Retinal pigment epithelial cell (primary cell): Measurements from ENCODE around the gene CALM3.
"Not testable (repeated sequence)": the region's sequence is repeated elsewhere in the genome, so short reads cannot be mapped to it uniquely, and the experiment has no call there.

ENCODE experiments used
- DNase-seq: peaks from one replicate; pipeline ENCODE4 v3.0.0-alpha.2; 2010; ENCODE audit warnings: low read depth
- H3K4me3 ChIP-seq: 2 replicates; pipeline ENCODE4 v1.5.1; 2011; ENCODE audit warnings: mild to moderate bottlenecking, low read length, control low read depth, moderate library complexity
- CTCF ChIP-seq: conservative IDR thresholded peaks from 2 replicates; pipeline ENCODE4 v1.5.1; 2011; ENCODE audit warnings: low read depth, low read length, control low read depth, inconsistent platforms

The CALM3 gene

GRCh38 chr19:46623915-46624502, 22.9 kb downstream of the CALM3 start:
- no peak for TF ChIP-seq CTCF
- no peak for DNase-seq
- H3K4me3 ChIP-seq, result no peak overlapping the region

- peak; percentile 8 for TF ChIP-seq CTCF
- DNase-seq, result no peak
- H3K4me3 ChIP-seq, result no peak within 1 kb of the TSS
These were observed 24.0 kb downstream of the CALM3 start, which contains the start of gene PTGIR for GRCh38 chr19:46624958-46625661. Gene PTGIR, minus strand, starts transcription at chr19:46625089. Its CDS starts 864 bp downstream, at chr19:46624225.

- no peak for TF ChIP-seq CTCF
- no peak for DNase-seq
These were observed 24.6 kb downstream of the CALM3 start for GRCh38 chr19:46625731-46626130.

GRCh38 chr19:46626446-46626845, 25.3 kb downstream of the CALM3 start:
- no peak for TF ChIP-seq CTCF
- DNase-seq, result no peak
- H3K4me3 ChIP-seq, result no peak overlapping the region

More at GRCh38 chr19:46625731-46626130, 24.6 kb downstream of the CALM3 start:
- H3K4me3 ChIP-seq, result no peak overlapping the region

GRCh38 chr19:46628970-46629369, 27.8 kb downstream of the CALM3 start:
- not testable (repeated sequence) for H3K4me3 ChIP-seq, DNase-seq

GRCh38 chr19:46629546-46630025, 28.5 kb downstream of the CALM3 start:
- TF ChIP-seq CTCF, result no peak
- no peak for DNase-seq
- no peak overlapping the region for H3K4me3 ChIP-seq

- no peak overlapping the region for H3K4me3 ChIP-seq
- TF ChIP-seq CTCF, result no peak
- no peak for DNase-seq
These were observed 29.6 kb downstream of the CALM3 start for GRCh38 chr19:46630586-46631205.
